GM19395 (cell line): ENCODE measurements around the gene KCNIP1.

ENCODE experiments used
- ATAC-seq: cut with Tn5 transposase; IDR thresholded peaks from one replicate; pipeline ENCODE4 v1.9.1; 2021; ENCODE audit warnings: mild to moderate bottlenecking, moderate library complexity; ENCODE audit not compliant: unreplicated experiment

KCNIP1 gene

GRCh38 chr5:170508036-170508435 lies 4.2 kb downstream of the KCNIP1 start:
- ATAC-seq = peak; percentile 73

- no peak for ATAC-seq
Measured at GRCh38 chr5:170508660-170509347, 5.0 kb downstream of the KCNIP1 start.

GRCh38 chr5:170509348-170509660 lies 5.5 kb downstream of the KCNIP1 start:
- ATAC-seq = no peak

- ATAC-seq = no peak
Measured at GRCh38 chr5:170510126-170510525, 6.3 kb downstream of the KCNIP1 start.

- ATAC-seq = no peak
Measured at GRCh38 chr5:170510559-170510958, 6.7 kb downstream of the KCNIP1 start.

- no peak for ATAC-seq
Measured at GRCh38 chr5:170511551-170512258, 7.9 kb downstream of the KCNIP1 start.

GRCh38 chr5:170513856-170514525 lies 10.2 kb downstream of the KCNIP1 start:
- ATAC-seq = no peak

GRCh38 chr5:170517411-170517810 lies 13.6 kb downstream of the KCNIP1 start:
- ATAC-seq = no peak

GRCh38 chr5:170518277-170518676 lies 14.5 kb downstream of the KCNIP1 start:
- no peak for ATAC-seq

- ATAC-seq = no peak
Measured at GRCh38 chr5:170519549-170519948, 15.7 kb downstream of the KCNIP1 start.

GRCh38 chr5:170520372-170520771 lies 16.6 kb downstream of the KCNIP1 start:
- ATAC-seq = no peak

- no peak for ATAC-seq
Measured at GRCh38 chr5:170522211-170523141, 18.7 kb downstream of the KCNIP1 start.

GRCh38 chr5:170523142-170523551 lies 19.3 kb downstream of the KCNIP1 start:
- no peak for ATAC-seq

GRCh38 chr5:170523830-170524229 lies 20.0 kb downstream of the KCNIP1 start:
- ATAC-seq = no peak

- ATAC-seq = no peak
Measured at GRCh38 chr5:170524576-170524975, 20.8 kb downstream of the KCNIP1 start.

GRCh38 chr5:170525470-170526211 lies 21.8 kb downstream of the KCNIP1 start:
- no peak for ATAC-seq

- no peak for ATAC-seq
Measured at GRCh38 chr5:170527991-170528390, 24.2 kb downstream of the KCNIP1 start.

- no peak for ATAC-seq
Measured at GRCh38 chr5:170528976-170529375, 25.2 kb downstream of the KCNIP1 start.

GRCh38 chr5:170532935-170533334 lies 29.1 kb downstream of the KCNIP1 start:
- no peak for ATAC-seq

GRCh38 chr5:170533383-170533782 lies 29.6 kb downstream of the KCNIP1 start:
- no peak for ATAC-seq
